ENCODE results near the gene CRYBA2. TPM values are rescaled to one million over a fixed set of nuclear protein-coding genes. Genes with fewer than 3 reads are reported as not detected.

Gene CRYBA2
- total RNA-seq, 1 experiment from 2014 or later = not detected

DNA sequence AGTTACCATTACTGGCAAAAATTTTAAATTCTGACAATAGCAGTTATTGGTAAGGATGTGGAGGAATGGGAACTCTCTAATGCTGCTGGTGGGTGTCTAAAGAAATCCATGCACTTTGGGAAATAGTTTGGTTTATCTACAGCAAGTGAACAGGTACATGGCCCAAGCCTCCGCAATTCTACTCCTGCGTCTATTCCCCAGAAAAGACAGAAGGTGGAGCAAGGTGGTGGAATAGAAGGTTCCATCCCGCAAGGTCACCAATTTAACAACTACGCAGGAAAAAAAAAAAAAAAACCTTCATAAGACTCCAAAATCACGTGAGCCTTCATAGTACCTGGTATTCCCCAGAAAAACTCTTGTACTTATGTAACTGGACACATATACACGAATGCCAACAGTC, 41.6 kb upstream of the CRYBA2 start:
- TF ChIP-seq YY1 (IDR thresholded peaks at IDR 0.05; ENCODE audit: extremely low read depth, insufficient replicate concordance, low read depth, low read length) (no peak), CBX3 (IDR thresholded peaks at IDR 0.05; ENCODE audit: low read depth) (no peak), ZFX (IDR thresholded peaks at IDR 0.05) (no peak), POLR2AphosphoS5 (IDR thresholded peaks at IDR 0.05; ENCODE audit: low read depth, low read length) (no peak), RAD21 (IDR thresholded peaks at IDR 0.05; ENCODE audit: low read depth) (peak; percentile 23; the same call in 1 of the 2 replicates), POLR2A (IDR thresholded peaks at IDR 0.05; ENCODE audit: borderline replicate concordance, extremely low read depth, insufficient read depth, insufficient read length) (no peak), EZH2 (IDR thresholded peaks at IDR 0.05) (no peak), EZH2phosphoT487 (IDR thresholded peaks at IDR 0.05; ENCODE audit: borderline replicate concordance) (no peak)
- TF ChIP-seq, protein P1, sequence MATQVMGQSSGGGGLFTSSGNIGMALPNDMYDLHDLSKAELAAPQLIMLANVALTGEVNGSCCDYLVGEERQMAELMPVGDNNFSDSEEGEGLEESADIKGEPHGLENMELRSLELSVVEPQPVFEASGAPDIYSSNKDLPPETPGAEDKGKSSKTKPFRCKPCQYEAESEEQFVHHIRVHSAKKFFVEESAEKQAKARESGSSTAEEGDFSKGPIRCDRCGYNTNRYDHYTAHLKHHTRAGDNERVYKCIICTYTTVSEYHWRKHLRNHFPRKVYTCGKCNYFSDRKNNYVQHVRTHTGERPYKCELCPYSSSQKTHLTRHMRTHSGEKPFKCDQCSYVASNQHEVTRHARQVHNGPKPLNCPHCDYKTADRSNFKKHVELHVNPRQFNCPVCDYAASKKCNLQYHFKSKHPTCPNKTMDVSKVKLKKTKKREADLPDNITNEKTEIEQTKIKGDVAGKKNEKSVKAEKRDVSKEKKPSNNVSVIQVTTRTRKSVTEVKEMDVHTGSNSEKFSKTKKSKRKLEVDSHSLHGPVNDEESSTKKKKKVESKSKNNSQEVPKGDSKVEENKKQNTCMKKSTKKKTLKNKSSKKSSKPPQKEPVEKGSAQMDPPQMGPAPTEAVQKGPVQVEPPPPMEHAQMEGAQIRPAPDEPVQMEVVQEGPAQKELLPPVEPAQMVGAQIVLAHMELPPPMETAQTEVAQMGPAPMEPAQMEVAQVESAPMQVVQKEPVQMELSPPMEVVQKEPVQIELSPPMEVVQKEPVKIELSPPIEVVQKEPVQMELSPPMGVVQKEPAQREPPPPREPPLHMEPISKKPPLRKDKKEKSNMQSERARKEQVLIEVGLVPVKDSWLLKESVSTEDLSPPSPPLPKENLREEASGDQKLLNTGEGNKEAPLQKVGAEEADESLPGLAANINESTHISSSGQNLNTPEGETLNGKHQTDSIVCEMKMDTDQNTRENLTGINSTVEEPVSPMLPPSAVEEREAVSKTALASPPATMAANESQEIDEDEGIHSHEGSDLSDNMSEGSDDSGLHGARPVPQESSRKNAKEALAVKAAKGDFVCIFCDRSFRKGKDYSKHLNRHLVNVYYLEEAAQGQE (IDR thresholded peaks at IDR 0.05; ENCODE audit: low read depth) = no peak
- TF ChIP-seq, protein P2, sequence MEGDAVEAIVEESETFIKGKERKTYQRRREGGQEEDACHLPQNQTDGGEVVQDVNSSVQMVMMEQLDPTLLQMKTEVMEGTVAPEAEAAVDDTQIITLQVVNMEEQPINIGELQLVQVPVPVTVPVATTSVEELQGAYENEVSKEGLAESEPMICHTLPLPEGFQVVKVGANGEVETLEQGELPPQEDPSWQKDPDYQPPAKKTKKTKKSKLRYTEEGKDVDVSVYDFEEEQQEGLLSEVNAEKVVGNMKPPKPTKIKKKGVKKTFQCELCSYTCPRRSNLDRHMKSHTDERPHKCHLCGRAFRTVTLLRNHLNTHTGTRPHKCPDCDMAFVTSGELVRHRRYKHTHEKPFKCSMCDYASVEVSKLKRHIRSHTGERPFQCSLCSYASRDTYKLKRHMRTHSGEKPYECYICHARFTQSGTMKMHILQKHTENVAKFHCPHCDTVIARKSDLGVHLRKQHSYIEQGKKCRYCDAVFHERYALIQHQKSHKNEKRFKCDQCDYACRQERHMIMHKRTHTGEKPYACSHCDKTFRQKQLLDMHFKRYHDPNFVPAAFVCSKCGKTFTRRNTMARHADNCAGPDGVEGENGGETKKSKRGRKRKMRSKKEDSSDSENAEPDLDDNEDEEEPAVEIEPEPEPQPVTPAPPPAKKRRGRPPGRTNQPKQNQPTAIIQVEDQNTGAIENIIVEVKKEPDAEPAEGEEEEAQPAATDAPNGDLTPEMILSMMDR (IDR thresholded peaks at IDR 0.05 in 2 of 3, conservative IDR thresholded peaks at IDR 0.05 in 1 of 3; ENCODE audit: borderline replicate concordance in 1 of 3, insufficient read depth in 1 of 3, low read depth in 2 of 3, low read length in 2 of 3) = 0 out of 6 replicates have a peak, but pooled peaks of 1 of the 3 experiments have one; percentile 13
- no peaks in the 10 kb centered on the region for H3K36me3 ChIP-seq (ENCODE audit: control insufficient read depth in 1 of 2, insufficient read depth in 2 of 2, low read length in 2 of 2)
- H3K27ac ChIP-seq (ENCODE audit: low read depth, low read length) = no peak overlapping the region
- no peaks in the 10 kb centered on the region for H4K20me1 ChIP-seq (ENCODE audit: insufficient read depth)
- BruUV-seq (replicated peaks) = no TSS peak
- DNase-seq (ENCODE audit: low read depth, low spot score) (no peak), ATAC-seq (no peak)
- POLR2A ChIA-PET = no interaction called here
- H3K9ac ChIP-seq (ENCODE audit: low read length) = no peak overlapping the region
- H3K79me2 ChIP-seq (ENCODE audit: insufficient read depth, low read length) = no peaks in the 10 kb centered on the region
- no peaks in the 10 kb centered on the region; a peak in 1 of 4 replicates for H3K4me1 ChIP-seq (ENCODE audit: control insufficient read depth in 1 of 2, insufficient read depth in 2 of 2, low read length in 2 of 2)
- intact Hi-C loops (cut with micrococcal nuclease) = no loop called here
- no peak overlapping the region for H3K4me2 ChIP-seq (ENCODE audit: low read length)
- no peaks in the 10 kb centered on the region for H3K9me2 ChIP-seq (ENCODE audit: insufficient read depth)
- RAD21 ChIA-PET (ENCODE audit: low non-redundant PET in 1 of 2, low total read pairs in 2 of 2, uncharacterized antibody in 2 of 2, unreplicated experiment in 2 of 2) = no interaction called here
- no peak overlapping the region for H3K4me3 ChIP-seq (replicated peaks in 1 of 2; ENCODE audit: low read depth in 1 of 2, low read length in 2 of 2)
- no peaks in the 10 kb centered on the region for H3K9me3 ChIP-seq (ENCODE audit: control insufficient read depth in 1 of 2, insufficient read depth in 1 of 2, low read depth in 1 of 2, low read length in 2 of 2)
- H2AFZ ChIP-seq (ENCODE audit: low read depth, low read length, poor library complexity, severe bottlenecking) = no peak overlapping the region
- CTCF ChIA-PET = no interaction called here
- peaks cover 25% of the 10 kb centered on the region for H3K27me3 ChIP-seq (ENCODE audit: insufficient read depth, low read length)

Data from HCT116 (cell line).